Kidney (tissue), 22 donors: ENCODE results near the gene FAM181A. TPM values are rescaled to one million over a fixed set of nuclear protein-coding genes. Genes with fewer than 3 reads are reported as not detected.

Experiments
- DNase-seq, 5 donors: peaks; one replicate each; pipeline ENCODE4 v3.0.0-alpha.2; 2013 to 2020
- FAIRE-seq: peaks from 2 replicates; lab custom pipeline; 2012; peaks lifted over from hg19 to GRCh38; lab: Jason Lieb, UNC
- H3K27ac ChIP-seq, 2 donors: one replicate each; pipeline ENCODE4 v1.7.0; 2013; ENCODE audit warnings: low read depth in 2 of 2, low read length in 2 of 2, inconsistent platforms in 1 of 2
- H3K27me3 ChIP-seq: one replicate; pipeline ENCODE4 v1.7.1; 2013; ENCODE audit warnings: low read length, inconsistent platforms; ENCODE audit not compliant: control insufficient read depth, insufficient read depth
- H3K36me3 ChIP-seq, 3 donors: one replicate each; pipeline versions ENCODE4 v1.7.0 to v1.7.1; 2013; ENCODE audit warnings: low read length in 3 of 3, control low read depth in 1 of 3, inconsistent platforms in 1 of 3; ENCODE audit not compliant: insufficient read depth in 3 of 3, control insufficient read depth in 2 of 3
- H3K4me1 ChIP-seq, 3 donors: one replicate each; pipeline versions ENCODE4 v1.7.0 to v1.7.1; 2013; ENCODE audit warnings: low read length in 3 of 3, inconsistent platforms in 1 of 3, low read depth in 1 of 3; ENCODE audit not compliant: control insufficient read depth in 2 of 3, insufficient read depth in 2 of 3
- H3K4me3 ChIP-seq, 3 donors: one replicate each; pipeline versions ENCODE4 v1.7.0 to v1.8.1; 2013; ENCODE audit warnings: low read length in 3 of 3, control low read depth in 1 of 3, inconsistent platforms in 1 of 3
- H3K9ac ChIP-seq, 3 donors: one replicate each; pipeline versions ENCODE4 v1.7.0 to v1.7.1; 2013; ENCODE audit warnings: low read length in 3 of 3, control low read depth in 1 of 3, inconsistent platforms in 1 of 3
- H3K9me3 ChIP-seq, 3 donors: one replicate each; pipeline versions ENCODE4 v1.7.0 to v1.7.1; 2013; ENCODE audit warnings: low read length in 3 of 3, control low read depth in 1 of 3, inconsistent platforms in 1 of 3; ENCODE audit not compliant: control insufficient read depth in 2 of 3, insufficient read depth in 1 of 3
- intact Hi-C: fragments of 100-400 bp; cut with DNase I; formaldehyde crosslinking; loops from one replicate; pipeline ENCODE4 v1.11.1; 2022
- long read RNA-seq, 10 donors: library from polyadenylated mRNA in 1 of 10; unstranded in 1 of 10; transcript quantifications; one replicate each; pipeline ENCODE4 v2.0.0 and lab custom pipeline, GENCODE V29; 2021 to 2026
- polyA plus RNA-seq: library from polyadenylated mRNA; stranded (reverse); fragments of 350-450 nt; fragmentation: Illumina TruSeq; extraction: RNeasy Lipid Tissue Mini Kit (QIAGEN cat#74804); gene quantifications from one replicate; pipeline ENCODE4 v1.2.3, GENCODE V29; 2014; ENCODE audit warnings: low read depth, low replicate concordance; ENCODE audit not compliant: insufficient read depth
- total RNA-seq: library from RNA; stranded (reverse); fragmentation: NEBNext Ultra II Directional; extraction: Animal tissue kit (Norgen Biotek cat#: 25700); gene quantifications from one replicate; pipeline ENCODE4 v1.2.1, GENCODE V29; 2021
- TF ChIP-seq, protein P1 (sequence below): IDR thresholded peaks from 3 replicates; pipeline ENCODE4 v1.5.1; 2012; ENCODE audit warnings: mild to moderate bottlenecking, moderate library complexity, borderline replicate concordance; ENCODE audit not compliant: insufficient read depth; ENCODE audit errors: extremely low read depth
- donor health status: control.
- donor health status: control.
- donor health status: control.
- donor health status: control.
- donor health status: control.
- donor health status: DM: yes; HTN: yes; CAD: no.
- donor health status: Normal renal cell carcinoma (clear cell type).

Gene FAM181A
- total RNA-seq (not detected), polyA plus RNA-seq (not detected)
- long read RNA-seq, donor 1, result 0 reads
- long read RNA-seq, donor 2, result 0 reads
- long read RNA-seq, donor 3, result 0 reads
- long read RNA-seq, donor 4, result 0 reads
- long read RNA-seq, donor 5, result 0 reads
- long read RNA-seq, donor 6, result 0 reads
- long read RNA-seq, donor 7, result 0 reads
- long read RNA-seq, donor 8, result 0 reads
- long read RNA-seq, donor 9, result 0 reads
- long read RNA-seq, donor 10, result 0 reads

DNA sequence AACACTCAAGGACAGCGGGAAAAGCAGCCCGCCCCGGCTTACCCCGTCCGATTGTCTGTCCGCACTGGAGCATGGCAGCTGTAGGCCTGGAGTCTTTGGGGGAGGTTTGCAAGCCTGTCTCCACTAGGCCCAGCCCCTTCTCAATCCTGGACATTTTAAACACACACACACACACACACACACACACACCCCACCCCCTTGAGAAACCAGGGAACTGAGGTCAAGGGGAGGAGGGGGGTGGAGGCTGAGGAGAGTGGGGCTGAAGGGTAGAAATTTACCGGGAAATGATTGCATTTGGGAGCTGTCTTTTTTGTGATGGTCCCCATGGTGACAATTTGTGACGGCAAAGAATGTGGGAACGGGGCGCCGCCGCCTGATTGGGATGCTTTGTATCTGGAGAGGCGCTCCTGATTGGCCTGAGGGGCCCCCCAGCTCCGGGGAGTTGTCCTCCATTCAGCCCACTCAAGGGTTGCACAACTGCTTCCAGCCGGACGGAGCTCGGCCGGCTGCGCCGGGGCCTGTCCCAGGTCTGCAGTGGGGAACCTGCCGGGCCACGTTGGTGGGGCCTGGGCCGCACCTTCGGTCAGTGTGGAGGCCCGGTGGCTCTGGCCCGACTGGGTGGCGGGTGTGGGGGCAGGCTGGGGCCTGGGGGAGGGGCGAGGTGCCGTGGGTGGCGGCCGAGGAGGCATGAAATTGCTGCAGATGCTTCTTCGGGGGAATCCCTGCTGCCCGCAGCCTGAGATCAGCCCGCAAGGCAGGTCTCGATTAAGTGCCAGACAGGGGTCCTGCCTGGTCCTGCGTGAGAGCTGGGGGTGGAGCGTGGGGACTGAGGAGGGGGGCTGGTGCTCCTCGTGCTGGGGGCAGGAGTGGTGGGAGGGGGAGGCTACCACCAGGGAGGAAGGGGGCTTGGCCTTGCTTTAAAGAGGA lies at the start of gene FAM181A:
Gene FAM181A (plus strand): TSS at position 472 of the 927 bp plus-strand sequence. CDS start 942 bp downstream, outside the sequence.
- no peak for FAIRE-seq
- no peak within 1 kb of the TSS for H3K27ac ChIP-seq
- DNase-seq, result peak in 3 of 5 donors; percentile 9 to 75 (median 22)
- no peak within 1 kb of the TSS for H3K4me3 ChIP-seq
- intact Hi-C loops, result no loop called here
- no peak within 1 kb of the TSS for H3K9ac ChIP-seq
- H3K4me1 ChIP-seq, result no peaks in the 10 kb centered on the region
- H3K9me3 ChIP-seq, result no peaks in the 10 kb centered on the region
- TF ChIP-seq, protein P1, sequence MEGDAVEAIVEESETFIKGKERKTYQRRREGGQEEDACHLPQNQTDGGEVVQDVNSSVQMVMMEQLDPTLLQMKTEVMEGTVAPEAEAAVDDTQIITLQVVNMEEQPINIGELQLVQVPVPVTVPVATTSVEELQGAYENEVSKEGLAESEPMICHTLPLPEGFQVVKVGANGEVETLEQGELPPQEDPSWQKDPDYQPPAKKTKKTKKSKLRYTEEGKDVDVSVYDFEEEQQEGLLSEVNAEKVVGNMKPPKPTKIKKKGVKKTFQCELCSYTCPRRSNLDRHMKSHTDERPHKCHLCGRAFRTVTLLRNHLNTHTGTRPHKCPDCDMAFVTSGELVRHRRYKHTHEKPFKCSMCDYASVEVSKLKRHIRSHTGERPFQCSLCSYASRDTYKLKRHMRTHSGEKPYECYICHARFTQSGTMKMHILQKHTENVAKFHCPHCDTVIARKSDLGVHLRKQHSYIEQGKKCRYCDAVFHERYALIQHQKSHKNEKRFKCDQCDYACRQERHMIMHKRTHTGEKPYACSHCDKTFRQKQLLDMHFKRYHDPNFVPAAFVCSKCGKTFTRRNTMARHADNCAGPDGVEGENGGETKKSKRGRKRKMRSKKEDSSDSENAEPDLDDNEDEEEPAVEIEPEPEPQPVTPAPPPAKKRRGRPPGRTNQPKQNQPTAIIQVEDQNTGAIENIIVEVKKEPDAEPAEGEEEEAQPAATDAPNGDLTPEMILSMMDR, result no peak
- H3K36me3 ChIP-seq, result no peaks in the 10 kb centered on the region
- H3K27me3 ChIP-seq, result no peaks in the 10 kb centered on the region

DNA sequence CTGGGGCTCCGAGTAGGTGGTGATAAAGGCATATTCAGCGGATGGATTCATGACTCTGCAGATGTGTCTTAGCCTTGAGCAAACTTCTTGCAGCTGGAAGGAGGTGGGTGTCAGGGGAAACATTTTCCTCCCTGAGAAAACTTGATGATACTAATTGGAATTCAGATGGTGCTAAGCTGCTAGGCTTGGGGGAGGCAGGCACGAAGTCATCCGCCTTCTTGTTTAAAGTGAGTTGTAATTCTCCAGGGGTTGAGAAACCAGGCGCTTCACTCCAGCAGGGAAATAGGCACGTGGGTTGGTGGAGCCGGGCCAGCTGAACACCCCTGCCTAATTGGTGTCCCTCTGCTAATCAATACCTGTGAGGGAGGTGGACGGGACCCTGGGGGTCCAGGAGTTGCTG lies 48.9 kb upstream of the FAM181A start:
- no peaks in the 10 kb centered on the region for H3K36me3 ChIP-seq
- TF ChIP-seq, protein P1, result no peak
- H3K4me1 ChIP-seq, result peaks cover 0 to 7% (median 0%) of the 10 kb centered on the region in 3 donors
- no peak overlapping the region for H3K4me3 ChIP-seq
- no peak overlapping the region for H3K9ac ChIP-seq
- intact Hi-C loops, result no loop called here
- H3K9me3 ChIP-seq, result no peaks in the 10 kb centered on the region
- no peak overlapping the region for H3K27ac ChIP-seq
- peak in 1 of 5 donors; percentile 26 for DNase-seq
- no peaks in the 10 kb centered on the region for H3K27me3 ChIP-seq
- no peak for FAIRE-seq

DNA sequence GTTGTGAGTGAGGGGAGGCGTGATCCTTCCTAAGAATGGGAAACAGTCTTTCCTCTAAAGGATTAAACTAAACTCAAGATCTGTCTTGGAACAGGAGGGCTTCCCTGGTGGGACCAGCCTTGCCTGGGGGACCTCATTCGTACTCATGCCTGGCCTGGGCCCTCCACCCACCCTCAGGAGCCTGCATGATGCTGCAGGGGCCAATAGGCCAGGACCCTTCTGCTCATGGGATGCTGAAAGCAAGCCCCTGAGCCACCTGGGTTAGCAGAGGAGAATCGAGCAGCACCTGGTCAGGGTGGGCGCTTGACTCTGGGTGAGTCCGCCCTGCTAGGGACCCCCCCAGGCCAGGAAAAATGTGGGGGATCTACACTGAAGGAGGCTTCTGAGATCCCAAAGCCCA lies 48.3 kb upstream of the FAM181A start:
- Histone ChIP-seq H3K9me3 (no peaks in the 10 kb centered on the region), H3K27ac (no peak overlapping the region), H3K4me3 (no peak overlapping the region), H3K9ac (no peak overlapping the region), H3K36me3 (no peaks in the 10 kb centered on the region), H3K4me1 (peaks cover 0 to 7% (median 0%) of the 10 kb centered on the region in 3 donors), H3K27me3 (no peaks in the 10 kb centered on the region)
- intact Hi-C loops, result no loop called here
- TF ChIP-seq, protein P1, result no peak
- DNase-seq (peak in 1 of 5 donors; percentile 54), FAIRE-seq (no peak)
